ENCODE measurements around the gene SYMPK. TPM values are rescaled to one million over a fixed set of nuclear protein-coding genes. Genes with fewer than 3 reads are reported as not detected.

SYMPK gene
- total RNA-seq, 1 donor from 2014 or later: 103 TPM

- peaks cover 11 to 14% of the 10 kb centered on the region in 2 donors for H3K36me3 ChIP-seq
- no peaks in the 10 kb centered on the region for H3K27me3 ChIP-seq
- H3K9me3 ChIP-seq: no peaks in the 10 kb centered on the region
- peak; percentile 79 to 99 for DNase-seq (ENCODE audit: low spot score in 2 of 2)
- H3K4me3 ChIP-seq: peak within 1 kb of the TSS; percentile 84 to 88
- no peak for TF ChIP-seq CTCF (IDR thresholded peaks at IDR 0.05)
- intact Hi-C loops (cut with DNase I): loop anchor here (1.0 to 5.0 kb wide), 4 partner anchors 52 to 187 kb away; partner anchors contain the start of genes IRF2BP1, OPA3 and QPCTL
- H3K27ac ChIP-seq: peak within 1 kb of the TSS; percentile 96
- H3K4me1 ChIP-seq: peaks cover 22 to 39% of the 10 kb centered on the region in 2 donors
Measured at GRCh38 chr19:45768984-45769782, 93.8 kb downstream of the SYMPK start, which contains the start of gene SIX5. Gene SIX5 (minus strand): TSS chr19:45769252. CDS start chr19:45768844, 408 bp downstream.

- Histone ChIP-seq H3K4me1 (peaks cover 27 to 44% of the 10 kb centered on the region in 2 donors), H3K27me3 (no peaks in the 10 kb centered on the region), H3K9me3 (no peaks in the 10 kb centered on the region), H3K27ac (peak overlapping the region; percentile 96), H3K4me3 (peak overlapping the region; percentile 84 to 88), H3K36me3 (peaks cover 10 to 14% of the 10 kb centered on the region in 2 donors)
- TF ChIP-seq CTCF (IDR thresholded peaks at IDR 0.05): no peak
- DNase-seq (ENCODE audit: low spot score in 2 of 2): no peak
- intact Hi-C loops (cut with DNase I): loop anchor here (2.0 to 5.0 kb wide), 2 partner anchors 118 to 186 kb away; partner anchors contain the start of genes IRF2BP1 and OPA3
Measured at GRCh38 chr19:45768655-45768983, 94.3 kb downstream of the SYMPK start.

- intact Hi-C loops (cut with DNase I): loop anchor here (1.0 to 5.0 kb wide), 3 partner anchors 38 to 186 kb away; partner anchors contain the start of genes FBXO46, IRF2BP1 and OPA3
- peak overlapping the region; percentile 84 to 88 for H3K4me3 ChIP-seq
- no peaks in the 10 kb centered on the region for H3K9me3 ChIP-seq
- H3K4me1 ChIP-seq: peaks cover 27 to 46% of the 10 kb centered on the region in 2 donors
- peak in 1 of 2 donors; percentile 80 for DNase-seq (ENCODE audit: low spot score in 2 of 2)
- no peaks in the 10 kb centered on the region for H3K27me3 ChIP-seq
- H3K36me3 ChIP-seq: peaks cover 5 to 13% of the 10 kb centered on the region in 2 donors
- H3K27ac ChIP-seq: peak overlapping the region; percentile 96
- no peak for TF ChIP-seq CTCF (IDR thresholded peaks at IDR 0.05)
Measured at GRCh38 chr19:45767881-45768654, 94.9 kb downstream of the SYMPK start.

- TF ChIP-seq CTCF (IDR thresholded peaks at IDR 0.05): no peak
- Histone ChIP-seq H3K4me1 (peaks cover 27 to 46% of the 10 kb centered on the region in 2 donors), H3K27me3 (no peaks in the 10 kb centered on the region), H3K27ac (peak overlapping the region; percentile 96), H3K4me3 (peak overlapping the region; percentile 84 to 88), H3K36me3 (peaks cover 0 to 7% of the 10 kb centered on the region in 2 donors), H3K9me3 (no peaks in the 10 kb centered on the region)
- intact Hi-C loops (cut with DNase I): loop anchor here (1.0 to 5.0 kb wide), 2 partner anchors 37 to 185 kb away; partner anchors contain the start of genes FBXO46 and OPA3
- peak in 1 of 2 donors; percentile 88 for DNase-seq (ENCODE audit: low spot score in 2 of 2)
Measured at GRCh38 chr19:45767410-45767880, 95.5 kb downstream of the SYMPK start.

GRCh38 chr19:45766869-45767346 lies 96.0 kb downstream of the SYMPK start:
- no peak for TF ChIP-seq CTCF (IDR thresholded peaks at IDR 0.05)
- peak overlapping the region; percentile 96 for H3K27ac ChIP-seq
- no peaks in the 10 kb centered on the region for H3K27me3 ChIP-seq
- intact Hi-C loops (cut with DNase I): loop anchor here (1.0 to 5.0 kb wide), 2 partner anchors 37 to 185 kb away; partner anchors contain the start of genes FBXO46 and OPA3
- H3K9me3 ChIP-seq: no peaks in the 10 kb centered on the region
- peaks cover 0 to 7% of the 10 kb centered on the region in 2 donors for H3K36me3 ChIP-seq
- H3K4me1 ChIP-seq: peaks cover 27 to 46% of the 10 kb centered on the region in 2 donors
- no peak for DNase-seq (ENCODE audit: low spot score in 2 of 2)
- H3K4me3 ChIP-seq: peak overlapping the region; percentile 84 to 88
